HG03066 (cell line): ENCODE results near the gene SMAGP.
A peak's percentile ranks its signal among the peaks of the same experiment; 100 is the strongest.
"Not testable (repeated sequence)": the region's sequence is repeated elsewhere in the genome, so short reads cannot be mapped to it uniquely, and the experiment has no call there.

Experiments
- ATAC-seq: cut with Tn5 transposase; IDR thresholded peaks from one replicate; pipeline ENCODE4 v1.9.1; 2021; ENCODE audit warnings: low read depth; ENCODE audit not compliant: unreplicated experiment

SMAGP gene, protein sequence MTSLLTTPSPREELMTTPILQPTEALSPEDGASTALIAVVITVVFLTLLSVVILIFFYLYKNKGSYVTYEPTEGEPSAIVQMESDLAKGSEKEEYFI

DNA sequence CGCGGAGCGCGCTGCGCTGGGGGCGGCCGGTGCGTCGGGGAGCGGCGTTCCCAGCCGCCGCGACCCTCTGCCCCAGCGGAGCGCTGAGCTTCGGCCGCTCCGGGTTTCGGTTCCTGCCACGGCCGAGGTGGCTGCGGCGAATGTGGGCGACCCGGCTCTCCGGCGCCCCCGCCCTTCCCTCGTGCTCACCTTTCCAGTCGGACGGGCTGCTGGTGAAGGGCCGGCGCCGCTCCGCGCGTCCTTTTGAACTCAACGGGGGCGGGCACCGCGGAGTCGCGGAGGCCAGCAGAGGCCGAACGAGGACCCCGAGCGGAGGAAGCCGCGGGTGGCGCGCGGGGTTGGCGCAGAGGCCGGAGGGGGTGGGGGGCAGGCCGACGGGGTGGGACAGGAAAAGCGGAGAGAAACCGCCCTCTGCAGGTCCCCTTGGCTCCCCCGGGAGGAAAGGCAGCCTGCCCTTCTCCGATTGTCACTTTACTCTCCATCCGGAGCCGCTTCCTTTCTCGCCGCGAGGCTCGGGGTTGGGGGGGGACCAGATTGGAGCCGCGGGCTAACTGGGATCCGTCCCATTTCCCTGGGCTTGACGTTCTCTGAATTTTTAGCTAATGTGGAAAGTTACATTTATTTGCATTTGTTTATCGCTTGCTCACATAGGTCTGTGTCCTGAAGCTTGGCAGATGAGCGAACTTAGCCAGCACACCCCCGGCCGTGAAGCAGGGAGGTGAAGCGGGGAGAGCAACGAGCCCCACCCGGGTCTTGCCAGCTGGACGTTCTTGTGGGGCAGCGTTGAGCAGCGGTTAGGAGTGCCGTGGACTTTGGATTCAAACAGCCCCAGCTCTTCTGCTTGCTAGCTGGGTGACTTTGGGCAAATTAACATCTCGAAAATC is at the start of gene SMAGP:
SMAGP (minus strand) TSS at position 349 of the 884 bp plus-strand sequence. CDS start 1,137 bp downstream, outside the sequence.
- ATAC-seq, result peak; percentile 67

DNA sequence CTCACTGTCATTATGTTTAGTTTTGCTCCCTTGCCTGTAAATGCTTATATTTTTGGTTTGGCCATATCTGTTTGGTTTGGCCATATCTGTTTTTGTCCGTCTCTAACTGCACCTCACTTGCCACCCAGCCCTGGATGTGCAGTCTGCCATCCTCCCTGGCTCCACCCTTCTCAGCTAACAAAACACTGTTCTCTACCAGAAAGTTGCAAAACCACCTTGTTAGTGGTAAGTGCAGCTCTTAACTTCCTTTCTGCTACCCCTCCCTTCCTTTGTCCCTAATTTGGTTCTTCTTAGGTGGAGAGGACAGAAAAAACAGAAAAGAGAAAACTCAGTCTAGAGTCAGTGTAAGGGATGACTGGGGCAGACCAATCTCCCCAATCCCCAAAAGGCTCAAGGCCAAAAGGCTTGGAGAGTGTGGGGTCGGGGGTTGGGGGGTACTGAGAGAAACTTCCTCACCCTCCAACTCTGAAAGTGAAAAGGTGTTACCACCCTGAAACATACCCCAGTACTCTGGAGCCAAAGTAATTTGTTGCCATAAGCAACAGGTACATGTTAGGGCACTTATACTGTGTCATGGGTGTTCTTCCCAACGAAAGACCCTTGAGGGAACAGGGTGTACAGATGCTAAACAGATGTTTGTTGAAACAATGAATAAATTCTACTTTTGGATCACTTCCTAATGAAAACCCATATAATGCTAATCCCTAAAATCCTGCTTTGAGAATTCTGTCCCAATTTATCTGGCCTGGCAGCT is 48.8 kb upstream of the SMAGP start:
- no peak for ATAC-seq

DNA sequence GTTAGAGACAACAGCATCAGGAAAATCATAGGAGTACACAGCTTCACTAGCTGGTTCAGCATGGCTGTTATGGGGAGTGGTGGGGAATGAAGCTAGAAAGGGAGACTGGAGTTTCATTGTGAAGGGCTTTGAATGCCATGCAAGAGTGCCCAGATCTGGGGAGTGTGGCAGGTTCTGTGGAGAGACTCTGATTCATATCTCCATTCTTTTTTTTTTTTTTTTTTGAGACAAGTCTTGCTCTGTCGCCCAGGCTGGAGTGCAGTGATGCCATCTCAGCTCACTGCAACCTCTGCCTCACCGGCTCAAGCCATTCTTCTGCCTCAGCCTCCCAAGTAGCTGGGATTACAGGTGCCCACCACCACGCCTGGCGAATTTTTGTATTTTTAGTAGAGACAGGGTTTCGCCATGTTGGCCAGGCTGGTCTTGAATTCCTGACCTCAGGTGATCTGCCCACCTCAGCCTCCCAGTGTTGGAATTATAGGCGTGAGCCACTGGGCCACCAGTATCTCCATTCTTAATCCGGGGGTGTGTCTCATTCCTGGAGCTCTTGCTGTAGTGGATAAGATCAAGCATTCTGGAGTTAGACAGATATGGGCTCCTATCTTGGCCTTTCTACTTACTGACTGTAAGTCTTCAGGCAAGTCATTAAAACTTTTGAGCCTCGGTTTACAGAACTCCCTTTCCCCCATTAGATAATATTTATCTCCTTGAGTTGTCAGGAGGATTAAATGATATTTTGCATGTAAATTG is 48.0 kb upstream of the SMAGP start:
- ATAC-seq, result not testable (repeated sequence)

DNA sequence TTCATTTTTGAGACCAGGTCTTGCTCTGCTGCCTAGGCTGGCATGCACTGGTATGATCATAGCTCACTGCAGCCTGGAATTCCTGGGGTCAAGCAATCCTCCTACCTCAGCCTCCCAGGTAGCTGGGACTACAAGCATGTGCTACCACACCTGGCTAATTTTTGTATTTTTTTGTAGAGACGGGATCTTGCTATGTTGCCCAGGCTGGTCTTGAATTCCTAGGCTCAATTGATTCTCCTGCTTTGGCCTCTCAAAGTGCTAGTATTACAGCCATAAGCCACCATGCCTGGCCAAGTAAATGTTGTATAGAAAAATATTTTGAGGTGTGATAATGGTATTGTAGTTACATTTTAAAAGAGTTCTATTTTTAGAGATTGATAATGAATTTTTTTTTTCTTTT is 41.2 kb upstream of the SMAGP start:
- no peak for ATAC-seq

DNA sequence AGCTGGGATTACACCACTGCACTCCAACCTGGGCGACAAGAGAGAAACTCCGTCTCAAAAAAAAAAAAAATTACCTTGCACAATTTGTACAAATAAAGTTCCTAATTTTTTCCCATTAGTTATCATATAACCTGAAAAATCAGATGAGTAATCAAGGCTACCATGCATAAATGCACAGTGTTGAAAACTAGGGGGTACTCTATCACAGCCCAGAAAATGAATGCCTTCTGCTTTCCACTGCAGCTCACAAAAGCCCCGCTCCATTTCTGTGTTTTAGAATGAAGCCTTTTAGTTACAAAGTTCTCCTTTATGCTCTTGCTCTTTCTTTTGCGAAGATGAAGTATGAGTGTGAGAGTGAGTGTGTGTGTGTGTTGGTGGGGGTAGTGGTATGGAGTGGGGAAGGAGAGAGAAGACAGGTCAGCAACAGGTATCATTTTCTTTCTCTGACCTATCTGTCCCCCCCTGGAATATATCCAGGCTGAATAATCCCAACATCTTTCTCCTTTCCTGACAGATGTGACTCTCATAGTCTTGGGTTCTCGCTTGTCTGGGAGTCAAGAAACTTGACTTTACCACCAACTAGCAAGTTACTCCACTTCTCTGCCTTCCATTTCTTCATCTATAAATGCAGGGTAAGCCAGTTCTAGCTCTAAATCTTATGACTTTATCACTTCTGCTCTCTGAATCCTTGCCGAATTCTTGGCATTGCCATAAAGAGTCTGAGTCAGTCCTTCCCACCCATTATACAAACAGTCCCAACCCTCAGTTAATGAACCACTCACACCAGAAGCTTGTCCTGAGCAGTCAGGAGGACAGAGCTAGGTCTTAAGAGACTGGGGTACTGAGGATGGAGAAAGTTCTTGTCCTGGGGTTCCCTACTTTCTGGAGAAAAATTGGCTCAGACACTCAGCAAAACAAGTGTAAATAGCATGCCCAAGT is 37.7 kb upstream of the SMAGP start:
- no peak for ATAC-seq

DNA sequence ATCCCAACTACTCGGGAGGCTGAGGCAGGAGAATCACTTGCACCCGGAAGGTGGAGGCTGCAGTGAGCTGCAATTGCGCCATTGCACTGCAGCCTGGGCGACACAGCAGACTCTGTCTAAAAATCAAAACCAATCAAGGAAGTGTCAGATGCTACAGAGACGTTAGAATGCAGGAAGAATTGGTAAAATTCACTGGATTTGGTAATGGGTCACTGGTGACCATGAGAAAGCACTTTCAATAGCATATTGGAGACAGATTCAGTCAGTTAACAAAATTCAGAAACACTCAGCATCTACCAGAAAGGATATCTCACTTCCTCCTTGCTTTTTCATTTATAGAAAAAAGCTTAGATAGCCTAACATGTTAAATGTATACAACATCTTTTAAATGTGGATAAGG is 36.3 kb upstream of the SMAGP start:
- ATAC-seq, result no peak

DNA sequence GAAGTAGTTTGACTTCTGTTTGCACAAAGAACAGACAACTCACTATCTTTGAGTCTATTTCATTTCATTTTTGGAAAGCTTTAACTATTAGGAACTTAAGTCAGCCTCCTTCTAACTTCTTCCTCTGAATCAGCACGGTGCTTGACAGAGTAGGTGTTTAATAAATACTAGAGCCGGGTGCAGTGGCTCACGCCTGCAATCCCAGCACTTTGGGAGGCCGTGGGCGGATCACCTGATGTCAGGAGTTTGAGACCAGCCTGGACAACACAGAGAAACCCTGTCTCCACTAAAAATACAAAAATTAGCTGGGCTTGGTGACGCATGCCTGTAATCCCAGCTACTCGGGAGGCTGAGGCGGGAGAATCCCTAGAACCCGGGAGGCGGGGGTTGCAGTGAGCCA is 30.6 kb upstream of the SMAGP start:
- not testable (repeated sequence) for ATAC-seq

DNA sequence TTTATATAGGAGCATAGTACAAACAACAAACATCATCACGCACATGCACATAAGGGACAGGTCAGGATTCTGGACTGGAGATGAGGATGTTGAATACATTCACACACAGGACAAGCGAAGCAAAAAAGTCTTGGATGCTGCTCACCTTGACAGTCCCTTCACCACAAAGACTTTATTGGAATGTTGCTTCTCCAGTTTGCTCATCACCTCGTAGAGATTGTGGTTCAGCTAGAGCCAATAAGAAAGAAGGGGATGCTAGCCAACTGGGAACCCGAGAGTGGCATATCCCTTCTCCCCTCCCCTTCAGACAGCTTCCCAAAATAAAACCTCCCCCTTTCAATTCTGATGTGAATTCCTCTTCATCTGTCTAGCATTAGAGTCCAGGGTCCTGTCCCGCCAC is 25.4 kb upstream of the SMAGP start:
- ATAC-seq, result no peak

DNA sequence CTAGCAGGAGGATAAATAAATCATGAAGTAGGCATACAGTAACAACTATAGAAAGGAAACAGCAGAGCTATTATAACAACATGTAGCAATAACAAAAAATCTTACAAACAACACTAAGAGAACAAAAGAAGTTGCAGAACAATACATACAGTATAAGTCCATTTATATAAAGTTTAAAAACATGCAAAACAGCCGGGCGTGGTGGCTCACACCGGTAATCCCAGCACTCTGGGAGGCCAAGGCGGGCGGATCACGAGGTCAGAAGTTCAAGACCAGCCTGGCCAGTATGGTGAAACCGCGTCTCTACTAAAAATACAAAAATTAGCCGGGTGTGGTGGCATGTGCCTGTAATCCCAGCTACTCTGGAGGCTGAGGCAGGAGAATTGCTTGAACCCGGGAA is 23.9 kb upstream of the SMAGP start:
- not testable (repeated sequence) for ATAC-seq

DNA sequence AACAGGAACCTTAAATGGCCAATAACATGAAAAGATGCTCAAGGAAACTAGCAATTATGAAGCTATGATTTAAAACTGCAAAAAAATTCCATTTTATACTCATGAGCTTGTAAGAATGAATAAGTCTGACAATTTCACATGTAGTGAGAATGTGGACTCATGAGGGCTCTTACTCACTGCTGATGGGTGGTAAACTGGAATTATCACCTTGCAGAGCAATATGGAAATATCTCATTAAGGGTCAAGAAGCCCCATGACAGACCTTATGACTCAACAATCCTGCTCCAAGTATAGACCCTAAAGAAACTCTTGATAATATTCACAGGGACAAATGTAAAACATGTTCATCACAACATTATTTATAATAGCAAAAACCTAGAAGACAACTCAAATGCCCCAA is 23.5 kb upstream of the SMAGP start:
- no peak for ATAC-seq

DNA sequence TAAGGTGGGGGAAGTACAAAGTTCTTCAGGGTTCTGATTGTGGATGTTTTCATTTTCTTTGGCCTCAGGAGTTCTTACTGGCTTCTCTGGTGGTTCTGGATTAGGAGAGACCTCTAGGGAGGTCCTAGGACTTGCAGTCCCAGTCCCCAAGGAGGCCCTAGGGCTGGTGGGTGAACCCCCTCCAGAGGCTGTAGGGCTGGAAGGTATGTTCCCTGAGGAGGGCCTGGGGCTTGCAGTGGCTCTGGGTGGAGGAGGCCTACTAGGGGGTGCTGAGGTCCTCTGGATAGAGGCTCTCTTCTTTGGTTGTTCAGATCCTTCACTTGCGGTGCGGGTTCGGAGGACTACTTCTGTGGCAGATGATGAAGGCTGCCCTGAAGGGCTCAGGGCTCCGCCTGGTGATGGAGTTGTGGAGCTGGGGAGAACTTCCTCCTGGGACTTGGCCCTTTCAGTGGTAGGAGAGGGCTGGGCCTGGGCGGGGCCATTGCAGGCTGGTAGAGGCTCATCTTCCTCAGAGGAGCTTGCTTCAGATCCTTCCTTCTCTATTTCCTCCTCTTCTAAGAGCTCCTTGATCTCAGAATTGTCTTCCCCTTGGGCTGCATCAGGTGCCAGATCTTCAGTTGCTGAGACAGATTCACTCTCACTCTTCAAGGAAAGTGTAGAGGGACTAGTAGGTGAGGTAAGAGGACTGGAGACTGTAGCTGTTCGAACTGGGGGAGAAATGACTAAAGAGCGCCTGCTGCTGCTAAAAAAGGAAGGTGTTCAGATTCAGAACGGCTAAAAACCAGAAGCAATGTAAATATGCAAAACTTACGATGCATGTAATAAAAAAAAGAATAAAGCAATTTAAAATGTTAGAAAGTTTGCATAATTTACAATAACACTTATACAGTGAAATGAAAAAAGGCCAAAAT is 21.6 kb upstream of the SMAGP start:
- ATAC-seq, result not testable (repeated sequence)

DNA sequence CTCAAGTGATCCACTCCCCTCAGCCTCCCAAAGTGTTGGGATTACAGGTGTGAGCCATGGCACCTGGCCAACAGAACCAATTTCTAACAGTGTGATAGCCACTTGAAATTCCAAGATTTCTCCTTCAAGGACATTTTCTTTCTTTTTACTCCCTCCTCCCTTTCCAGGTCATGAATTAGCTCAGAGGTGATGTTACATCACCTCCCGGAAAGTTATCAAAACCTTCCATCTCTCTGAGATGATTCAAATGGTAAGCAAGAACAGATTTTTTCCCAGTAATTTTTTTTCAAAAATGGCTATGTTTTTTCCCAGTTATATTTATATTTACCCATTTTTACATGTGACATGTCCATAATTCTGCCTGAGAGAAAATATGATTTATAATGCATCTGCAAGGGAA is 15.6 kb upstream of the SMAGP start:
- no peak for ATAC-seq

DNA sequence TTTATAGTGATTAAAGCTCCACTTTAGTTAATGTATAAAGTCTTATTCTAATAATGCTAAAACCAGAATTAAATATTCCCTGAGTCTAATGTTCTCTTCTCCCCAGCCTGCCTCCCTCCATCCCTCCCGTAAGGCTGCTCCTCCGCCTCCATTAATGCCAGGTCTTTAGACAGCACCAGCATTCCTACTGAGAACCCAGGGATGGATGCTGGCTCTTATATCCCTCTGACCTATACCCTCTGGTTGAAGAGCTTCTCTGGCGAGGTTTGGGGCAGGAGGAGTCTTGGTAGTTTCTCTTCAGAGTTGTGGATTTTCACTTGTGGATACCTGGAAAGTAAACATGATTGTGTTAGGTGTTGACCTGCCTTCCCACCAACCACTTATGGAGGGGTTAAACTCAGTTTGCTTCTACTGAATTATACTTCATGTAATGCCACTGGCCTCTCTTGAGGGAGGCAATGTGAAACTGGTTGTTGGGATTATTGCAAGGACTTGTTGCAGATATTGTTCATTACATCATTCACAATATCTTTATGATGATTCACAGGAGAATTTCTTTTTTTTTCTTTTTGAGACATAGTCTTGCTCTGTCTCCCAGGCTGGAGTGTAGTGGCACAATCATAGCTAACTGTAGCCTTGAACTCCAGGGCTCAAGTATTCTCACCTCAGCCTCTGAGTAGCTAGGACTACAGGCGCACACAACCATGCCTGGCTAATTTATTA is 11.1 kb upstream of the SMAGP start:
- no peak for ATAC-seq

DNA sequence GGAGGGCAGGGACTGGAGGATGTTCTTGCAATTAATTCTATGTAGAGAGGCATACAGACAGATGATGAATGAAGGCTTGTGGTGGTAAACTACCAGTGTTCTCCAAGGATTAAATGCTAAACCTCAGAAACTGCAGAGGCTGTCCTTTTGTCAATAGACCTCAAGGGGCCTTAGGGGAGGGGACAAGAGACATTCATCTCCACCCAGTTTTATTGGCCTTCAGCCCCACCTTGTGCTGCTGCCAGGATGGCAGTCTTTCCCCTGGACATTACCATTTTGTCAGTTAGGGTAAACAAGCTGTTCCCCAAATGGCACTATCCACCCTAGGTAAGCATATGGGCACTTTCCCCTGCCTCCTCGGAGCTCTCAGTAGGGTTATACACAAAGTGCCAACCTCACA is 4.9 kb upstream of the SMAGP start:
- no peak for ATAC-seq

DNA sequence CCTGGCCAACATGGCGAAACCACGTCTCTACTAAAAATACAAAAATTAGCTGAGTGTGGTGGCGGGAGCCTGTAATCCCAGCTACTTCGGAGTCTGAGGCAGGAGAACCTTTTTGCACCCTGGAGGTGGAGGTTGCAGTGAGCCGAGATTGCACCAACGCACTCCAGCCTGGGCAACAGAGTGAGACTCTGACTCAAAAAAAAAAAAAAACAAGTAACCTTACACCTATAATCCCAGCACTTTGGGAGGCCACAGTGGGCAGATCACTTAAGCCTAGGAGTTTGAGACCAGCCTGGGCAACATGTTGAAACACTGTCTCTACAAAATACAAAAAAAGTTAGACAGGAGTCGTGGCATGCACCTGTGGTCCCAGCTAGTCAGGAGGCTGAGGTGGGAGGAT is 2.6 kb upstream of the SMAGP start:
- not testable (repeated sequence) for ATAC-seq

DNA sequence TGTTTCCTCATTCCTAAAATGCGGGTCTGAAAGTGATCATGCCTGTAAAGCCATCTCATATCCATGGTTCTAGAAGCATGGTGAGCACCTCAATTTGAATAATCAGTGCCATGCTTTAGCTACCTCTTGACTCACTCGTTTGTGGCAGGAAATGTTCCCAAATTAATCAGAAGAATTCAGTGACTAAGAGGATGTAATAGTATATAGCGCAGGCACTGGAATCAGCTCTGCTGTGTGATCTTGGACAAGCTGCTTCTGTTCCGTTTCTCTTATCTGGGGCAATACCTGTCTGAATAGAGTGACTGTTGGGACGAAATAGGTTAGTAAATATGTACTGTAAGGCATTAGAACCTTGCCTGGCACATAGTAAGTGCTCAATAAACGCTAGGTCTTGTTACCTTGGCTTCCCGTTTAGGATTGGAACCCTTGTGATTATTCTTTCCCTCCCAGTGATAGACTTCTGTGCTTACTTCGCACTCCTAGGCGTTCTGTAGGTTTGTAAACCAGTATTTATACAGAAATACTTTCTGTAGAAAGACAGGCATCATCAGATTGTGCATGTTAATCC is 820 bp upstream of the SMAGP start:
- ATAC-seq, result no peak

DNA sequence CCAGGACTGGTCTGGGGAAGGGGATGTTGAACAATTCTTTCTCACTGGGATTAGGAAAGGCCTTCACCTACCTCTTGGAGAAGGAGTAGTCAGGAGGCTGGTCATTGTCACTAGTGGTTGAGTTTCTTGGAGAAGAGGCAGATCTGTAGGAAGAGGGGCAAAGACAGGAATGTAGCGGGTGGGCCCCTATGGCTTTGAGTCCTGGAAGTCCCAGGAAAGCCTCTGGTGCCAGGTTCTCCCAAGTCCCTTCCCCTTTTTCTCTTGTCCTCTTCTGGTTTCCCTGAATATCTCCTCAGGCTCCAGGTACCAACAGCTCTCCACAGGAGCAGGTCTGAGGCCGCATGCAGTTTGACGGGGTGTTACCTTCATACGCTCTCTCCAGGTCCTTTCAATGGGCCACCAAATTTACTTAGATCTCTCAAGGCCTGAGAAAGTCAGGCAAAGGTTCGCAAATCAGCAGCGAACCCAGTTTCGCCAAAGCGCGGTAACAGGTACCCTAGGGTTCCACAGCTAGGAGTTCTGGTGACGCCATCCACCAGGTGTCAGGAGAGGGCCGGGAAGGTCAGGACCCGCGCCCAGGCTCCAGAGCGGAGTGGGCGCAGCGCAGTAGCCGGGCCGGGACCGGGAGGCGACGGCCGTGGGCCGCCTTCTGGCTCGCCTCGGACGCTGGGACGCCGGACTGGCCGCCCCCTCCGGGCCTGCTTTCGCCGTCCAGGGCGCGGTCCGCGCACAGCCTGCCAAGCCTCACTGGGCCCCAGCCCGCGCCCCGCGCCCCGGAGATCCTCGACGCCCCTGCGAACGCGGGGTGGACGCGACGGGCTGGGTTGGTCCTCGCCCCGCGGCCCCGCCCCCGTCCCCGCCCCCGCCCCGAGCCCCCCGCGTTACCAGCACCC is 795 bp downstream of the SMAGP start:
- ATAC-seq, result peak; percentile 43
